Measurements from ENCODE around the gene LHFPL2. TPM values are rescaled to one million over a fixed set of nuclear protein-coding genes. Genes with fewer than 3 reads are reported as not detected.
A peak's percentile ranks its signal among the peaks of the same experiment; 100 is the strongest.

Gene LHFPL2
- total RNA-seq, 1 experiment from 2014 or later: 43.6 TPM

GRCh38 chr5:78595458-78595921 lies 53.1 kb downstream of the LHFPL2 start:
- Mint-ChIP-seq H3K27me3 (ENCODE audit: unreplicated experiment) (no peaks in the 10 kb centered on the region), H3K4me3 (ENCODE audit: low read depth, unreplicated experiment) (peak overlapping the region; percentile 21), H3K9me3 (ENCODE audit: low read depth, unreplicated experiment) (no peaks in the 10 kb centered on the region), H3K4me1 (ENCODE audit: low read depth, unreplicated experiment) (peaks cover 85% of the 10 kb centered on the region), H3K27ac (ENCODE audit: unreplicated experiment) (peak overlapping the region; percentile 96), H3K36me3 (ENCODE audit: insufficient read depth, unreplicated experiment) (peaks cover 17% of the 10 kb centered on the region)
- TF ChIP-seq, protein P1, sequence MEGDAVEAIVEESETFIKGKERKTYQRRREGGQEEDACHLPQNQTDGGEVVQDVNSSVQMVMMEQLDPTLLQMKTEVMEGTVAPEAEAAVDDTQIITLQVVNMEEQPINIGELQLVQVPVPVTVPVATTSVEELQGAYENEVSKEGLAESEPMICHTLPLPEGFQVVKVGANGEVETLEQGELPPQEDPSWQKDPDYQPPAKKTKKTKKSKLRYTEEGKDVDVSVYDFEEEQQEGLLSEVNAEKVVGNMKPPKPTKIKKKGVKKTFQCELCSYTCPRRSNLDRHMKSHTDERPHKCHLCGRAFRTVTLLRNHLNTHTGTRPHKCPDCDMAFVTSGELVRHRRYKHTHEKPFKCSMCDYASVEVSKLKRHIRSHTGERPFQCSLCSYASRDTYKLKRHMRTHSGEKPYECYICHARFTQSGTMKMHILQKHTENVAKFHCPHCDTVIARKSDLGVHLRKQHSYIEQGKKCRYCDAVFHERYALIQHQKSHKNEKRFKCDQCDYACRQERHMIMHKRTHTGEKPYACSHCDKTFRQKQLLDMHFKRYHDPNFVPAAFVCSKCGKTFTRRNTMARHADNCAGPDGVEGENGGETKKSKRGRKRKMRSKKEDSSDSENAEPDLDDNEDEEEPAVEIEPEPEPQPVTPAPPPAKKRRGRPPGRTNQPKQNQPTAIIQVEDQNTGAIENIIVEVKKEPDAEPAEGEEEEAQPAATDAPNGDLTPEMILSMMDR (IDR thresholded peaks at IDR 0.05; ENCODE audit: unreplicated experiment): no peak
- CTCF ChIA-PET: interaction anchor here (1.2 to 1.3 kb wide), 3 partner anchors 21 to 132 kb away, joined by 3 to 5 read pairs (median 5); no protein-coding TSS in a partner anchor
- intact Hi-C loops (cut with micrococcal nuclease; ENCODE audit: unreplicated experiment): loop anchor here (2.0 to 5.0 kb wide), 2 partner anchors 19 to 47 kb away; no protein-coding TSS in a partner anchor
- BruUV-seq (replicated peaks): TSS peak; percentile 94
- DNase-seq: no peak

GRCh38 chr5:78594610-78595457 lies 53.7 kb downstream of the LHFPL2 start:
- Mint-ChIP-seq H3K27ac (ENCODE audit: unreplicated experiment) (peak overlapping the region; percentile 96), H3K4me1 (ENCODE audit: low read depth, unreplicated experiment) (peaks cover 83% of the 10 kb centered on the region), H3K9me3 (ENCODE audit: low read depth, unreplicated experiment) (no peaks in the 10 kb centered on the region), H3K36me3 (ENCODE audit: insufficient read depth, unreplicated experiment) (peaks cover 17% of the 10 kb centered on the region), H3K27me3 (ENCODE audit: unreplicated experiment) (no peaks in the 10 kb centered on the region), H3K4me3 (ENCODE audit: low read depth, unreplicated experiment) (peak overlapping the region; percentile 21)
- TF ChIP-seq, protein P1 (IDR thresholded peaks at IDR 0.05; ENCODE audit: unreplicated experiment): no peak
- intact Hi-C loops (cut with micrococcal nuclease; ENCODE audit: unreplicated experiment): loop anchor here (2.0 to 5.0 kb wide), 2 partner anchors 18 to 47 kb away; no protein-coding TSS in a partner anchor
- BruUV-seq (replicated peaks): TSS peak; percentile 93
- peak; percentile 71 for DNase-seq
- CTCF ChIA-PET: interaction anchor here (0.6 to 1.3 kb wide), 4 partner anchors 14 to 133 kb away, joined by 3 to 5 read pairs (median 4); no protein-coding TSS in a partner anchor

GRCh38 chr5:78594021-78594420 lies 54.6 kb downstream of the LHFPL2 start:
- Mint-ChIP-seq H3K27ac (ENCODE audit: unreplicated experiment) (peak overlapping the region; percentile 96), H3K4me3 (ENCODE audit: low read depth, unreplicated experiment) (no peak overlapping the region), H3K4me1 (ENCODE audit: low read depth, unreplicated experiment) (peaks cover 81% of the 10 kb centered on the region), H3K27me3 (ENCODE audit: unreplicated experiment) (no peaks in the 10 kb centered on the region), H3K36me3 (ENCODE audit: insufficient read depth, unreplicated experiment) (peaks cover 21% of the 10 kb centered on the region), H3K9me3 (ENCODE audit: low read depth, unreplicated experiment) (no peaks in the 10 kb centered on the region)
- TF ChIP-seq, protein P1 (IDR thresholded peaks at IDR 0.05; ENCODE audit: unreplicated experiment): no peak
- intact Hi-C loops (cut with micrococcal nuclease; ENCODE audit: unreplicated experiment): loop anchor here (2.0 kb wide), 1 partner anchor 17 kb away; no protein-coding TSS in a partner anchor
- BruUV-seq (replicated peaks): no TSS peak
- CTCF ChIA-PET: interaction anchor here (0.6 to 1.4 kb wide), 4 partner anchors 15 to 198 kb away, joined by 3 to 4 read pairs (median 4); no protein-coding TSS in a partner anchor
- no peak for DNase-seq

- TF ChIP-seq, protein P1 (IDR thresholded peaks at IDR 0.05; ENCODE audit: unreplicated experiment): no peak
- intact Hi-C loops (cut with micrococcal nuclease; ENCODE audit: unreplicated experiment): no loop called here
- no peaks in the 10 kb centered on the region for H3K9me3 Mint-ChIP-seq (ENCODE audit: low read depth, unreplicated experiment)
- no peaks in the 10 kb centered on the region for H3K27me3 Mint-ChIP-seq (ENCODE audit: unreplicated experiment)
- peaks cover 22% of the 10 kb centered on the region for H3K36me3 Mint-ChIP-seq (ENCODE audit: insufficient read depth, unreplicated experiment)
- BruUV-seq (replicated peaks): no TSS peak
- CTCF ChIA-PET: interaction anchor here (1.3 to 1.4 kb wide), 2 partner anchors 24 to 48 kb away, joined by 3 read pairs; no protein-coding TSS in a partner anchor
- no peak overlapping the region for H3K4me3 Mint-ChIP-seq (ENCODE audit: low read depth, unreplicated experiment)
- no peak for DNase-seq
- peak overlapping the region; percentile 96 for H3K27ac Mint-ChIP-seq (ENCODE audit: unreplicated experiment)
- peaks cover 76% of the 10 kb centered on the region for H3K4me1 Mint-ChIP-seq (ENCODE audit: low read depth, unreplicated experiment)
These were observed 55.1 kb downstream of the LHFPL2 start for GRCh38 chr5:78593465-78593864.

All from Calu3 (cell line).